NCI-H526 (cell line): Measurements from ENCODE around the gene COQ4.

Experiments used
- DNase-seq, 2 experiments: peaks; one replicate each; lab custom pipeline; 2025; lab: John Stamatoyannopoulos, UW

COQ4 gene

DNA sequence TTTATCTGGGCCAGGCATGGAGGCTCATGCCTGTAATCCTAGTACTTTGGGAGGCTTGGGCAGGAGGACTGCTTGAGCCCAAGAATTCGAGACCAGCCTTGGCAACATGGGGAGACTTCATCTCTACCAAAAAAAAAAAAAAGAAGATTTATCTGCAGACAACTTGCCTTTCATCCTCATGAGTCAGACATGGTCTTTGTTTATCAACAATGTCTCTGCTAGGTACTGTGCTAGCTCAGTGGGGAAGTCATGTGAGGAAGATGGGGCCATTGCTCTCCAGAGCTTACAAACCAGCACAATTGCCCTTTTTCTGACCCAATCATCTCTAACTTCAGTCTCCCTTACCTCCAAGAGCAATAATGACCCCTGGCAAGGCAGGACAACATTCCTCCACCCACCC, 50.1 kb downstream of the COQ4 start:
- DNase-seq = no peak

DNA sequence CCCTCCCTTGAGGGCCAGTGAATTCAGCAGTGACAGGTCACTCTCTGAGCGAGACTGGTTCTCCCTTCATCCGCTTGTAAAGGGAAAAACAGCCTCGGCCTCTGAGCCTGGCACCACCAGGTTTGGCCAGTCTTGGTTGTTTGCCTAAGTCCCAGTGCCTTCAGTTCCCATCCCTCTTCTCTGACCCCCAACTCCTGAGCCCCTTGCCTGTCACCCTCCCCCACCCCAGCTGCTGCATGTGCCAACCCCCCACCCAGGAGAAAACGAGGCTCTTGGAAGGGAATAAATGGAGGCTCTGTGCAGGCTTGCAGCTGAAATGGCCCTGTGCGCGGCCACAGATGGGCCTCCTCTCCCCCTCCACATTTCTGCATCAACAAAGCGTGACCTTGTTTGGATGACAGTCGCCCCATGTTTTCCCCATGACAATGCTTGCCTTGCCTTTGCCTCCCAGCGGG, 51.6 kb downstream of the COQ4 start:
- no peak for DNase-seq

DNA sequence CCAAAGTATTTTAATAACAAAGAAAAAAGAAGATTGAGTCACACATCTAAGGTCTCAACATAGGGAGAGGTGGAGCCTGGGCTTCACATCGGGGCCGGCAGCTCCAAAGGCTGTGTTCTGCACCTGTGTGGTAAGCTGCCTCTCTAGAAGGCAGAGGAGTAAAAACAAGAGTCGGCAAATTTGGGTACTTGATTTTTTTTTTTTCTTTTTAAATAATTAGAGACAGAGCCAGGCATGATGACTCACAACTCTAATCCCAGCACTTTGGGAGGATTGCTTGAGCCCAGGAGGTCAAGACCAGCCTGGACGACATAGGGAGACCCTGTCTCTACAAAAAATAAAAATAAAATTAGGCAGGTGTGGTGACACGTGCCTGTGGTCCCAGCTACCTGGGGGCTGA, 53.2 kb downstream of the COQ4 start:
- no peak for DNase-seq

DNA sequence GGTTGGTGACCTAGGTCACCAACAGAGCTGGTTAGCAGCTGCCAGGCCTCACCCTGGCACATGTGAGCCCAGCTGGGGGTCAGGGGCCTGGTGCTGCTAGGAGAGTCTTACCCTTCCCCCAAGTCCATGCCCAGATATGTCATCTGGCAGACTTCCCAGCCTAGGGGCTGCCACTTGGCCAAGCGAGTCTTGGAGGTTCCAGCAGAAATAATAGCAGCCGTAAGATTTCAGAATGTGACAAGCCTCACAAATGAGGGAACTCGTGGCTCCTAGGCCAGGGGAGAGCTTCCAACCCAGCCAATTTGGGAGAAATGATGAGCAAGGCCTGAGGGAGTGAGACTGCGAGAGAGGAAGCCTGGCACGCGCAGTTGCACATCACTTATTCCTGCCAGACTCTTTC, 59.6 kb downstream of the COQ4 start:
- DNase-seq = no peak

DNA sequence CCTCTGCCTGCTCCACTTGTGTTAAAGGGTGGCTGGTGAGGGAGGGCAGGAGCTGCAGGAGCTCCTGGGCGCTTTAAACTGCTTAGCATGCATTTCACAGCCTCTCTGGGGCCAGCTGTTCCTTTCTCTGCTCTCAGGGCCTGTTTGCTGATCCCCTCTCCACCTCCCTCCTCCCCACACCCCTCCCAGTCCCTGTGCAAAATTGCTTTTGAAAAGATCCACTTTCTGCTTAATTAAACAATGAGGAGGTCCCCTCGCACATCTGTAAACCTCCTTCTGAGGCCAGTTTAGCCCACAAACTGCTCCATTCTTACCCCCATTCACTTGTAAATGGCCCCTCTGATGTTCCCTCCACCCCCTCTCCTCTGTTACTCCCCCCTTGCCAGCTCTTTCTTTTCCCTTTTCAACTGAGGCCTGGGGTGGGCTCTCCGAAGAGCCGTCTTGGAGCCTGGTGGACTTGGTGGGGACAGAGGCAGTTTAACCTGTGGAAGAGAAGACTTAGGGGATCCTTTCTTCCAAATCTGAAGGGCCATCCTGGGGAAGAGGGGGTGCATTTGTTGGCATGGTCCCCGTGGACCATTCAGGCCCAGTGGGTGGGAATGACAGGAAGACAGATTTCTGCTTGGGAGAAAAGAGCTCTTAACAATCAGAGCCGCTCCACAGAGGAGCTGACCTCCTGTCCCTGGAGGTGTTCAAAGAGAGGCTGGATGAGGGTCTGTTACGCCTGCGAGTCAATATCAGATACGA, 60.5 kb downstream of the COQ4 start:
- DNase-seq = no peak
